Right hindlimb (tissue), 1 donor: ENCODE results near the gene FER.

Experiments used
- DNase-seq: peaks from one replicate; pipeline ENCODE4 v3.0.0-alpha.2; 2018

The FER gene

GRCh38 chr5:109192555-109193281, 445.0 kb downstream of the FER start:
- no peak for DNase-seq

- no peak for DNase-seq
Measured at GRCh38 chr5:109195667-109196066, 448.0 kb downstream of the FER start.

GRCh38 chr5:109196087-109196822, 448.6 kb downstream of the FER start:
- no peak for DNase-seq

DNA sequence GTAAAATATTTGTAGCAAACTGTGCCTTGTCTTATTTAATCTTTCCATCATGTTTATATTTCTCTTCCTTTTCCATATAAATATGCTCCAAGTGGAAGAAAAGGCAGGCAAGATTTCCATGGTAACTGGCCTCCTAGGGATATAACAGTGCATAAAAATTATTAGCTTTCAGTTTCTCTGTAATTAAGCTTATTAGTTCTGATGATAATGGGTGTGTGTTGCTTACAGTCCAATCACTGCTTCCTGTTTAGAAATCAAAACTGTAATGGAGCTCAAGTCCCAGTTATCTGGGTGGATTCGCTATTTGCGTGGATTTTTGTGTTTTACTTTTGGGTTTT, 449.1 kb downstream of the FER start:
- no peak for DNase-seq

DNA sequence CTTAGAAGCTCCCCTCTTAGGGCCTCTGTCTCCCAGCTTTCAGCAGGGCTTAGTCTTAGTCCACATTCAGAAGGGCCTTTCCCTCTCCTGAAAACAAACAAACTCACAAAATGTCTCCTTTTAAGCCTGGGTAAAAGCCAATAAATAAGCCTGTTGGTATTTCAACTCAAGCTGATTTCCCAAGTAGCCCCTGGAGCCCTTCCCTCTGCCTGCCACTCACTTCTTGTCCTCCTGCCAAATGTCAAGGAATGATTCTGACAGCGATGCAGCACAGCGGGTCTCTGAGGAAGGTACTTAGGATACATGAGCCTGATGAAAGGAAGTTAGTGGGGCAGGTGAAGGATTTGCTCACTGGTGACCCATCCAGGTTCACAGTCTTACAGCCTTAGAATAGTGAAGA, 451.6 kb downstream of the FER start:
- DNase-seq = no peak

- DNase-seq = no peak
Measured at GRCh38 chr5:109199799-109200620, 452.3 kb downstream of the FER start.

DNA sequence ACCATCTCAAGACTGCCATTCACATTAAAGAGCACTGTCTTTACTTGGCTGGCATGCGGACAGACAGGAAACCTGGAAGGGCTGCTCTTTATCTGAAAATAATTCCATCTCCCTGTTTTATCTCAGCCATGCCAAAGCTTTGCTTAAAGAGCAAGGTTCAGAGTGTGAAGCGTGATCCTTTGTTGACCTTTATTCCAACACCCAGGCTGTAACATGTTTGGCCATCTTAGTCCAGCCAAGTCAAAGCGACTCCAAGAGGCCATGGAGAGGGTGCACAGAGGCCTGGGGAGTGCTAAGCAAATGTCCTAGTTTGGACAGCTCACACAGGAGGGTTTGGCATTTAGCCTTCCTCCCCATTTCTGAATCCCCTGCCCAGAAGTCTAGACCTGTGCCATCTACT, 467.3 kb downstream of the FER start:
- no peak for DNase-seq

DNA sequence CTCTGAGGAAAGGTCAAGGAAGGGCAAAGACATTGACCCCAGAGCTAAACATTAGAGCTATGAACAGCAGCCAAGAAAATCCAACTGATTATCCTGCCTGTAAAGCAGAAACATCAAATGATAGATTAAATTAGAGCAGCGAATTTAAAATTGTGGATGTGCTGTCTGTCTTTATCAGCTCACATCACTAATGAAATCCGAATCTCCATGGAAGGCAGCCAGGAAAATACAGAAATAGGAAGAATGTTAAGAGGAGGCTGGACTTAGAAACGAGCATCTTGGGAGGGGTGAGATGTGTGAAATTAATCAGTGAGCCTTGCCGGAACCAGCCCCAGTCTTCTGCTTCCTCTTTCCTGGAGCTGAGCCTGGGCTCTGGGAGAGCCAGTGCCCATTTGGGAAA, 471.1 kb downstream of the FER start:
- no peak for DNase-seq

GRCh38 chr5:109223531-109223930, 475.8 kb downstream of the FER start:
- peak; percentile 33 for DNase-seq

DNA sequence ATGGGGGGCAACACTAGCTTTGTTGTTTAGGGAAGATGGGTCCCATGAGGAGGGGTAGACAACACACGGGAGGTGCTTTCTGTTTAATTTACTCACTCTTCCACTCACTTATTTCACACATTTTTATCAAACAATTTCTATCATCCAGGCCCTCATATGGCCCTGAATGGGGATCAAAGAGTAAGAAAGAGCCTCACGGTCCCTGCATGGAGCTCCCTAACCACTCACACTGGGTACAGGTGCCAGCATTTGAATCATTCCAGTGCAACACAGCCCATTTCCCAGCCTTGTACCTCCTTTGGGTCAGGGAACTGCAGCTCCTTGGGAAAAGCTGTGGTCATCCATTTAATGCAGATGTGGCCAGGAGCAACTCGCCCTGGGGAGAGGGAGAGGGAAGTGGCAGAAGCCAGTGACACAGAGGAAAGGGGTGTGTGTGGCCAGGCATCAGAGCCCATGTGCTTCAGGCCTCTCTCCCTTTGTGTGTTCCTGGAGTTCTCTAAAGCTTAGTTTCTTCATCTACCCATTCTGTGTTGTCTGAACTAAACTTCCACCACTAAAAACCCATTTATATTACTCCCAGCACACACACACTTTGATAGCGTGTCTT, 476.7 kb downstream of the FER start:
- no peak for DNase-seq

GRCh38 chr5:109225716-109226625, 478.3 kb downstream of the FER start:
- DNase-seq = peak; percentile 35

GRCh38 chr5:109230369-109230768, 482.7 kb downstream of the FER start:
- no peak for DNase-seq

- no peak for DNase-seq
Measured at GRCh38 chr5:109231331-109231730, 483.6 kb downstream of the FER start.

DNA sequence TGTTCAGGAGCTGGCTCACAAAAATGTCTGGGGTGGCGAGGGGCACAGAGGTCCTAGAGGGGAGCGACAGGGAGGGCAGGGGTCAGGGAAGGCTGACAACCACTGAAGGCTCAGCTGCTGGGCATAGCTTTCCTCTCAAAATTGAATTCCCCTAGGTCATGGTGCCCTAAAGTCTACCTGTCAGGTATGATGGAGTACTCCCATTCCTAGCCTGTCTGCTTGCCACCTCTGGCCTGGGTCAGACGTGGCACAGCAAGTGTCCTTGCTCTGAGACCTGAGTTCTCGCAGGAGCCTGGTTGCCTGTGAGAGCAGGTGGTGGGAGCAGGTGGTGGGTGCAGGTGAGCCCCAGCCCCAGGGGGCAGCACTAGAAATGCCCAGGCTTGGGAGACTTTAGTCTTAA, 486.7 kb downstream of the FER start:
- no peak for DNase-seq

- DNase-seq = no peak
Measured at GRCh38 chr5:109239456-109239855, 491.8 kb downstream of the FER start.

GRCh38 chr5:109242518-109242917, 494.8 kb downstream of the FER start:
- no peak for DNase-seq

GRCh38 chr5:109246395-109246794, 498.7 kb downstream of the FER start:
- DNase-seq = no peak
